ENCODE measurements around the gene SPACA5B.
"Not testable (repeated sequence)": the region's sequence is repeated elsewhere in the genome, so short reads cannot be mapped to it uniquely, and the experiment has no call there.

Gene SPACA5B

GRCh38 chrX:48130326-48130725 is at the start of gene SPACA5B:
Gene SPACA5B, plus strand, starts transcription at chrX:48130626. Its CDS starts 62 bp downstream, at chrX:48130688.
- not testable (repeated sequence) for DNase-seq (ENCODE audit: low spot score)

- DNase-seq (ENCODE audit: low spot score): peak; percentile 57
Observed at GRCh38 chrX:48083212-48083611, 47.2 kb upstream of the SPACA5B start.

DNA sequence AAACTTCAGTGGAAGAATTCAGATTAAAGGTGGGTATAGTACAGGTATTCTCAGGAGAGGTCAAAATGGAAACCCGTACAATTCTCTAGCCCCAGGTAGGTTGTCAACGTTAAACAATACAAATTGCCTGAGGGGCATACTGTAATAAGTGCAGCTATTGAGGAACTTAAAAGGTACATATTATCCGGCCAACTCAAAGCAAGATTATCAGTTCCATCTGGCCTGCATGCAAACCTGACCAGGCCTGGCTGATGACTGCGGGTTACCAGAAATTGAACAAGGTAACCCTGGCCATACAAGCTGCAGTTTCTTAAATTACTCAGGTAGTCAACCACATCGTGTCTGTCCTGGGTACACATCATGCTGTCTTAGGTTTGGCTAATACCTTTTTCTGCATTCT is 46.7 kb upstream of the SPACA5B start:
- no peak for DNase-seq (ENCODE audit: low spot score)

DNA sequence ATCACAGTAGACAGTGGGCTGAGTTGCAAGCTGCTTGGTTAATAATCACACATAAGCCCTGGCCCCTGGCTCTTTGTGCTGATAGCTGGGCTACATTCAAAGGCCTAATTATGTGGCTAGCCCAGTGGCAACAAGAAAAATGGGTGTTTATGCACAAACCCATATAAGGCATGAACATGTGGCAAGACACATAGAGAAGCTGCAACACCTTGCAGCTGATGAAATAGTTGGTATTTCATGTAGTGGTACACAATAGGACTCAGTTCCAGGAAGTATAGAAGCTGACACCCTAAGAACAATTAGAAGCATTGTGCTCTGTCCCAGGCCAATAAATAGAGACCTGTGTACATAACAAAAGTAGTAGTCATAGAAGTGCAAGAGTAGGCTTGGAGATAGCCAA is 44.3 kb upstream of the SPACA5B start:
- DNase-seq (ENCODE audit: low spot score): peak; percentile 91

DNA sequence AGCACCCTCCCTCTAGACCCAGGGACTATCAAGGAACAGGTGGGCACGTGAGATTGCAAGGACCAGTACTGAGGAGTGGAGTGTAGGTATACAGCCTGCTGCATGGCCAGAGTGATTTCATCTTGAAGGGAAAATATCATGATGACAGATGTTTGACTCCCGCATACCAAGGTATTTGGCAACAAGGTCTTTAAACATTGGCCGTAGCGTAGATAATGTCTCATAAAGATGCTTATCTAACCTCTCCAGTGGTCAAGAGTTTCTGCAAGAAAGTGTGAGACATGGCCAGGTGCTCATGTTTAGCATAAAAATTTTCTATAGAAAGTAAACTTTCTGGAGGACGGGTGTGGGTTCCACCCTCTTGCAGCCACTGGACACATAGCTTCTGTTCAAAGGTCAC is 40.3 kb upstream of the SPACA5B start:
- no peak for DNase-seq (ENCODE audit: low spot score)

DNA sequence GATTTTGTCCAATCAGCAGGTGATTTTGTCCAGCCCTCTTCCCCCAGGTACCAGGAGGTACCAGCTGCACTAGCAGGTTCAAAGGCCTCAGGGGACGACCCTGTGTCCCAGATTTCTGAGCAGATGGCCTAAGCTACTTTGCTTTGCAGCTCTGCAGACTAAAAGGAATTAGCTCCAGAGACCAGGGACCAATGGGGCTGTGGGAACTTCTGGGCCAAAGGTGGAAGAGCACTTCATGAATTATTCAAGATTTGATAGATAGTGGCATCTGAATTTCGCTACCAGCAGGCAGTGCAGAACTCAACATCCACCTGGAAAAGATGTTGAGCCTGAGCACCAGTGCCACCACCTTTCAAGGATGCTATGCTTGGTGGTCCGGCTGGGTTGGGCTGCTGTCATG is 37.9 kb upstream of the SPACA5B start:
- not testable (repeated sequence) for DNase-seq (ENCODE audit: low spot score)

DNA sequence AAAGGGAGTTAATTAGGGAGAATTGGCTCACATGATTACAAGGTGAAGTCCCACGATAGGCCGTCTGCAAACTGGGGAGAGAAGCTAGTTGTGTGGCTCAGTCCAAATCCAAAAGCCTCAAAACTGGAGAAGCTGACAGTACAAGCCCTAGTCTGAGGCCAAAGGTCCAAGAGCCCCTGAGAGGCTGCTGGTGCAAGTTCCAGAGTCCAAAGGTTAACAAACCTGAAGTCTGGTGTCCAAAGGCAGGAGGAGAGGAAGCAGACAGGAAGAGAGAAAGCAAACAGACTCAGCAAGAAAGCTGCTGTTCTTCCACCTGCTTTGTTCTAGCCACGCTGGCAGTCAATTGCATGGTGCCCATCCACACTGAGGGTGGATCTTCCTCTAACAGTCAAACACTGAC is 29.0 kb upstream of the SPACA5B start:
- no peak for DNase-seq (ENCODE audit: low spot score)

GRCh38 chrX:48102874-48103374 is 27.5 kb upstream of the SPACA5B start:
- no peak for DNase-seq (ENCODE audit: low spot score)

DNA sequence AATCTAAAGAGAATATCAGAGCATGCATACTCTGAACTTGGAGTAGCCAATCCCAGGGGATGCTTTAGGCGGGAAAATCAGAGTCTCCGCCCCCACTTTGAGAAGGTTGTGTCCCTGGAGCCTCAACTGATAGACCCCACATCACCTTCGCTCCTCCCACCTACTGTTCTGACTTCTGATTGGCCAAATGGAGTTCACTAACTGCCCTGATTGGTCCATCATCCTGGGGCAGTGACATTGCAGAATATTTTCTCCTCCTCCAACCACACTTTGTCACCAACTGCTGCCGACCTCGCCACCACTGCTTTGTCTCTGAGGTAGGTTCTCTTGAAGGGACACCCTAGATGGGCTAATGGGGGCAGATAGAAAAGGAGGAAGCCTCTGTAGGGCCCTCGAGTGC is 22.7 kb upstream of the SPACA5B start:
- no peak for DNase-seq (ENCODE audit: low spot score)

DNA sequence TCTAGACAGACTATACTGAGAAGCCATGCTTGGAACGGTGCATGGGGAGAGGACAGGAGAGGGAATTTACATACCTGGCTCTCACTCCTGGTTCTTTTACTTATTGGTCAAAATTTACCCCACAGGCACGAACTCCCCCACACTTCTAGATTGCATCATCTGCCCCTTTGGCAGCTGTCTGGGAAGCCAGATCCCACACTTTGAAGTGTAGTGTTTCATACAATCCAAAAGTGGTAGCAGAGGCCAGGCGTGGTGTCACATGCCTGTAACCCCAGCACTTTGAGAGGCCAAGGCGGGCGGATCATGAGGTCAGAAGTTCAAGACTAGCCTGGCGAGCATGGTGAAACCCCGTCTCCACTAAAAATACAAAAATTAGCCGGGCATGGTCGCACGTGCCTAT is 5.1 kb upstream of the SPACA5B start:
- DNase-seq (ENCODE audit: low spot score): peak; percentile 24

DNA sequence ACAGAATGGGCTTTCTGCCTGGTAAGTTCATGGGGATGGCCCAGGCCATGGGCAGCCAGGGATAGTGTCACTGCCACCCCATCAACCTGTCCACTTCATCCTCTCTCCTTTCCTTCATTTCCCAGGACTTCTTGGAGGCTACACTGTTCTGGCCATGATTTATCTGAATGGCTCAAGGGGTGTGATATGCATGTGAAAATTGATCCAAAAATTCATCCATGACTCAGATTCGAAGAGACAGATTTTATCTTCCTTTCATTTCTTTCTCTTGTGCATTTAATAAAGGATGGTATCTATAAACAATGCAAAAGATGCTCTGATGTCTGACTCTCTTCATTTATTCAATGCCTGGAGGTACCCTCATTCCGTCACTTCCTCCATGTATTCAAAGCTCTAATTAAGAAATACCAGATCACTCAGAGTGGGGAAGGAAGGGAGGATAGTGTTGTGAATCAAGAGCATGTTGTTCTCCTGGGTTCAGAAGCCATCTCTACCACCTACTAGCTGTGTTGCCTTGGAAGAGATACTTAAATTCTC is 1.9 kb downstream of the SPACA5B start:
- not testable (repeated sequence) for DNase-seq (ENCODE audit: low spot score)

- DNase-seq (ENCODE audit: low spot score): not testable (repeated sequence)
Observed at GRCh38 chrX:48139076-48139475, 8.7 kb downstream of the SPACA5B start.

DNA sequence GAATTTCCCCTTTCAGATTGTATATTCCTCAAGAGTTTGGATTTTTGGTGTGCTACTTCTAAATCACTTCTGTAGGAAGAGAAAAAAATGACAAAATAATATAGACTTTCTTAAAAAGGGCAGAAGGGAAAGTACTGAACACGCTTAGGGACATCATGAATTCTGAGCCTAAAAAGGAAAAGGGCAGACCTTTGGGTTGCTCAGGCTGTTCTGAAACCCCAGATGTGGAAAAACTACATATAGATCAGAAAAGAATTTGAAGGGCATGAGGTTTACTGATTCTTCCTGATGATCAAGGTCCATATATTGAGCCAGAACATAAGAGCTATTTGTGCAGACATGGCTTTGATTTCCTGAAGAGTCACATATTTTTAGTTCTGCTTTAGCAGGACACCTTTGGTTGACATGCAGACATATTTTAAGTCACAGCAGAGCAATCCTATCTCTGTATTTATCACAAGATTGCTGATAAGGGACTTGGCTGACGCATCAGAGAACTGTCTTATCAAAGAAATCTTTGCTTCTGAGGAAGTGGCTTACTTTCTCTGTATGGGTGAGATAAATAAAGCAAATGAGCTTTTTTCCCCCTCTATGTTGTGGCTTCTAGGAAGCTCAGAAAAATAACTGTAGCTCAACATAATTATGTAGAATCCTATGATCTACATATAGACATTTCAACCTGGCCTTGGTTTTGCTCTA is 11.5 kb downstream of the SPACA5B start:
- not testable (repeated sequence) for DNase-seq (ENCODE audit: low spot score)

- DNase-seq (ENCODE audit: low spot score): not testable (repeated sequence)
Observed at GRCh38 chrX:48142697-48143096, 12.3 kb downstream of the SPACA5B start.

GRCh38 chrX:48153769-48154168 is 23.3 kb downstream of the SPACA5B start:
- no peak for DNase-seq (ENCODE audit: low spot score)

DNA sequence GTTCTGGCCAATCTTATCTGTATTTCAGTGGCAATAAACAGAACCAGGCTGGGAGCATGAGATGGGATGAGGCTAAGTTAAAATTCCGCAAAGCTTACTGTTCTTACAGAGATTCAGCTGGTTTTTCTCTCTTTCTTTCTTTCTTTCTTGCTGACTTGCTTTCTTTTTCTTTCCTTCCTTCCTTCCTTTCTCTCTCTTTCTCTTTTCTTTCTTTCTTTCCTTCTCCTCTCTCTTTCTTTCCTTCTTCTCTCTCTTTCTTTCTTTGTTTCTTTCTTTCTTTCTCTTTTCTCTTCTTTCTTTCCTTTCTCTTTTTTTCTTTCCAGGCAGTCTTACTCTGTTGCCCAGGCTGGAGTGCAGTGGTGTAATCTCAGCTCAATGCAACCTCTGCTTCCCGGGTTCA is 24.4 kb downstream of the SPACA5B start:
- no peak for DNase-seq (ENCODE audit: low spot score)

- DNase-seq (ENCODE audit: low spot score): no peak
Observed at GRCh38 chrX:48156014-48156413, 25.6 kb downstream of the SPACA5B start.

GRCh38 chrX:48165241-48165640 is 34.8 kb downstream of the SPACA5B start:
- DNase-seq (ENCODE audit: low spot score): no peak

DNA sequence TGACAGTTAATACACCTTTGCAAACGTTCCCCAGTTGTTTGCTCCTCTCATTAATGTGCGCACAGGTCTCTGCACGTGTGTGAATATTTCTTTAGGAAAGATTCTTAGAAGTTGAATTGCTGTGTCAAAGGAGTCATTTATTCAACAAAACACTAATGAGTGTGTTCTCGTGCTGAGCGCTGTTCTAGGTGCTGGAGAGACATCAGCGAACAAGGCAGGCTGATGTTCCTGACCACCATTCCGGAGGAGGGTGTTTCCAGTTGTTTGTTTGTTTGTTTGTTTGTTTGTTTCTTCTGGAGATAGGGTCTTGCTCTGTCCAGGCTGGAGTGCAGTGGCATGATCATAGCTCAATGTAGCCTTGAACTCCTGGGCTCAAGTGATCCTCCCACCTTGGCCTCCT is 35.9 kb downstream of the SPACA5B start:
- not testable (repeated sequence) for DNase-seq (ENCODE audit: low spot score)

DNA sequence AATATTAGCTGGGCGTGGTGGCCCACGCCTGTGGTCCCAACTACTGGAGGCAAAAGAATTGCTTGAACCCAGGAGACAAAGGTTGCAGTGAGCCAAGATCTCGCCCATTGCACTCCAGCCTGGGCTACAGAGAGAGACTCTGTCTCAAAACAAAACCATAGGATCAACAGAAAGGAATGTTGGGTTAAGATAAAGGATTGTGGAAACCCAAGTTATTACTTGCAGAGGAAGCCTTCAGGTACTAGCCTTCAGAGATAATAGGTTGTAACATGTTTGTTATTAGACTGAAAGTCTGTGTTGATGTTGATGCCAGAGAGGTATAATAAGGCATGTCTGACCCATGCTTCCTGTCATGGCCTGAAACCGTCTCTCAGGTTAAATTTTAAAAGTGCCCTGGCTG is 49.3 kb downstream of the SPACA5B start:
- no peak for DNase-seq (ENCODE audit: low spot score)

DNA sequence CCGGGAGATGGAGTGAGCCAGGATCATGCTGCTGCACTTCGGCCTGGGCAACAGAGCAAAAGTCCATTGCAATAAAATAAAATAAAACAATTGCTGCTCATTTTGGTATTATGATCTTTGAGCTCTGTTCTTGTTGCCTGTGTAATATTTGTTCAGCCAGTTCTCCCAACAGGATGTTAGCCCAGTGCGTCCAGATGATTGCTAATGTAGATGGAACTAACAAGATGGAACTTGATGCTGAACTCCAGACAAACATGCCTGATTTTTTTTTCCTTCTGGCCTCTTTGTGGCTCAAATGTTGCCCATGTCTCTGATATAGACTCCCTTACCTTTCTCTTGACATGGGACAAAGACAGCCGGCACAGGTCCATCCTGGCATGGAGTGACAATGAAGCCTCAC is 50.4 kb downstream of the SPACA5B start:
- no peak for DNase-seq (ENCODE audit: low spot score)

GRCh38 chrX:48181882-48182281 is 51.5 kb downstream of the SPACA5B start:
- DNase-seq (ENCODE audit: low spot score): not testable (repeated sequence)

All from SW480 (cell line).